B cell (primary cell): Measurements from ENCODE around the gene CDC45.

Experiments
- CTCF ChIP-seq: fragments of 200-600 bp; IDR thresholded peaks from one replicate; pipeline ENCODE4 v1.8.0; 2022; ENCODE audit warnings: antibody characterized with exemption, mild to moderate bottlenecking
- EZH2 ChIP-seq: IDR thresholded peaks from 2 replicates; pipeline ENCODE4 v1.6.1; 2012; ENCODE audit warnings: borderline replicate concordance, low read depth, mild to moderate bottlenecking, moderate library complexity, low read length; ENCODE audit not compliant: insufficient read depth, poor library complexity, severe bottlenecking

GRCh38 chr22:19526702-19527111 lies 47.0 kb downstream of the CDC45 start:
- TF ChIP-seq CTCF: no peak
- no peak for TF ChIP-seq EZH2
